Endometrium (tissue), 2 donors: ENCODE data around the gene UBTD2.

Source experiments
- FAIRE-seq: peaks from 2 replicates; lab custom pipeline; 2012; peaks lifted over from hg19 to GRCh38; lab: Jason Lieb, UNC
- donor health status: control.
- donor health status: control.

The UBTD2 gene

DNA sequence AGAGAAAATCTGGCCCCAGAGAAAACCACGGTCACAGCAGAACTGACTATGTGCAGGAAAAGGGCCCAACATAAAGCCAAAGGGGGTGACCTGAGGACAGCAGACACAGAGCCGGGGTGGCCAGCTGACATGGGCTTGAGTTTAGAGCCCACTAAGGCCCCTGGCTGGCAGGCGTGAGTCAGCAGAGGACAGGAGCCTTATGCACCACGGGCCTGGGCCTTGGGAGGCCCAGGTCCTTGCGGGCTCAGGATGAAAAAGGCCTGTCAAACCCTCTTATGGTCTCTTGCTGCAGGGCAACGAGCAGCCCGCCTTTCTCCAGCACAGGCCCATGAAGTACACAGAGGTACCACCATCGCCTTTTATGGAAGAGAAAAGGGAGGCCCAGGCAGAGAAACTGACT, 115.3 kb downstream of the UBTD2 start:
- no peak for FAIRE-seq

- no peak for FAIRE-seq
These were observed 115.7 kb downstream of the UBTD2 start for GRCh38 chr5:172167895-172168294.

- FAIRE-seq: no peak
These were observed 117.3 kb downstream of the UBTD2 start for GRCh38 chr5:172166030-172166826.

GRCh38 chr5:172165465-172165864, 118.1 kb downstream of the UBTD2 start:
- no peak for FAIRE-seq

DNA sequence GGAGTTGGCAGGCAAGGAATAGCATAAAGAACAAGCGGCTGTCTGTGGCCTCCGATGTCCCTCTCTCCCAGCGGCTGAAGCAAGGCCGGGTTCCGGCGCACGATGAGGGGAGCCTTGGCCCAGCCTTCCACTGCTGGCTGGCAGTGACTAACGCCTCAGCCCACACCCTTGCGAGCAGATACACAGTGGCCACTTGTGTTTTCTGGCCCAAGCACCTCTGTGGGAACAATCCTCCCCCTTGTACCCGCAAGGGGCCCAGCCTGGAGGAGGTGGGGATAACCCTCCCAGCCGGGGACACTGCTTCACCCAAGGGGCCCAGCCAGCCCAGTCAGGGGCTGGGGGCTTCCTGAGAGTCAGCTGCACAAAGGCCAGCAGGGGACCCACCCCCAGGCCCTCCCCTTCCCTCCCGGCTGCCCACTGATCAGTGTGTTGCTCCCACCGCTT, 118.8 kb downstream of the UBTD2 start:
- no peak for FAIRE-seq

- FAIRE-seq: no peak
These were observed 120.2 kb downstream of the UBTD2 start for GRCh38 chr5:172163346-172163745.

DNA sequence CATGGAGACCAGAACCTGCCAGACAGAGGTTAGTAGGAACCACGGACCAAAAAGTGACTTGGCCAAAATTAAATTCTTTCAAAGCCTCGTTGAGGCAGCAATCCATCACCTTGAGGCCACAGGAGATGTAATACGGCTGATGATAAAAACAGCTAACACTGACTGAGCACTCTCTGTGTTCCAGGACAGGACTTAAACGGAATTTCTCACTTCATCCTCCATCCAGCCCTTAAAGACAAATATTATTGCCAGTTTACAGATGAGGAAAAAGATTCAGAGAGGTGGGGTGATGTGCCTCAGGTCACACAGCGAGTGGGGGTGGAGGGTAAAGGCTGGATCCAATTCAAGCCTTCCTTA, 120.6 kb downstream of the UBTD2 start:
- FAIRE-seq: no peak

DNA sequence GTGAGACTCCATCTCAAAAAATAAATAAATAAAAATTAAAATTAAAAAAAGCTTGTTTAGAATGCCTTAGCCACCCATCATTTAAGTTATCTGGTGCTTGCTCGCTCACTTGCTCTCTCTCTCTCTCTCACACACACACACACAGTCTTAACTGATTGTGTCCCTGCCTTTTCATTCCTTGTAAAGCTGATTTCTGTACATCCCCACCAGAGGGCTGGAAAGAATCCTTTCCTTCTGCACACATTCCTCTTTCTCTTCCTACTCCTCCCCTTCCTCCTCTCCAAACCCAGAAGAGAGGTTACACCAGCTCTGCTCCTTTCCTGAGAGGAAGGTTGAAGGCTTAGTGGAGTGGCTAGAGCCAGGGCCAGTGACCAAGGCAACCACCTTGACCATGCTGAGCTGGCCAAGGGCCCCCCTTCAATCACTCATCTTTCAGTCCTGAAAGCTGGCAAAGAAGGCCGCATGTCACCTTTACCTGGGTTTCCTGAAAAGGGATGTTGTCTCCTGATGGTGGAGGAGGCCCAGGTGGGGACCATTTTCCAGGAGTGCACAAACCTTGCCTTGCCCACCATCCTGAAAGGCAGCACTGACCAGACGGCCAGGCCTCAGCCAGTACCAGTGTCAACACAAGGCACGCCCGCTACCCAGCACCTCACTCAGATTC, 121.1 kb downstream of the UBTD2 start:
- no peak for FAIRE-seq

GRCh38 chr5:172160506-172160905, 123.1 kb downstream of the UBTD2 start:
- no peak for FAIRE-seq
